OCI-LY7 (cell line): ENCODE measurements around the gene HCFC1. TPM values are rescaled to one million over a fixed set of nuclear protein-coding genes. Genes with fewer than 3 reads are reported as not detected.

Experiments
- BruUV-seq: library from RNA; stranded (reverse); fragments of 400-500 nt; replicated peaks from 2 replicates; lab custom pipeline; 2021; lab: Mats Ljungman, UMichigan
- CTCF ChIA-PET: fragments of 300-600 bp; sonication (Branson Sonifier 250); formaldehyde crosslinking; loops from one replicate; lab custom pipeline; 2022; ENCODE audit warnings: antibody characterized with exemption; ENCODE audit not compliant: unreplicated experiment; lab: Charles Lee
- POLR2A ChIA-PET: fragments of 300-600 bp; sonication (Branson Sonifier 250); formaldehyde crosslinking; loops from one replicate; lab custom pipeline; 2022; ENCODE audit warnings: antibody characterized with exemption; lab: Charles Lee
- DNase-seq: peaks from one replicate; pipeline ENCODE4 v3.0.0-alpha.2; 2015; ENCODE audit warnings: low spot score
- H2AFZ ChIP-seq: fragments of 200-600 bp; sonication (generic), shearing (Covaris generic); 2 replicates; pipeline ENCODE4 v1.6.1; 2014; ENCODE audit warnings: mild to moderate bottlenecking, antibody characterized with exemption, low read length, moderate library complexity
- H3K27ac ChIP-seq: fragments of 200-600 bp; sonication (generic); 2 replicates; pipeline ENCODE4 v1.5.1; 2014; ENCODE audit warnings: mixed run types, low read depth, mild to moderate bottlenecking, moderate library complexity, low read length, inconsistent platforms; ENCODE audit not compliant: poor library complexity, severe bottlenecking
- H3K36me3 ChIP-seq: fragments of 200-600 bp; sonication (generic); 2 replicates; pipeline ENCODE4 v1.6.1; 2014; ENCODE audit warnings: mild to moderate bottlenecking, antibody characterized with exemption, low read length, moderate library complexity, mixed read lengths; ENCODE audit not compliant: insufficient read depth
- H3K4me1 ChIP-seq: fragments of 200-600 bp; sonication (generic); 2 replicates; pipeline ENCODE4 v1.5.1; 2014; ENCODE audit warnings: mild to moderate bottlenecking, low read length; ENCODE audit not compliant: insufficient read depth, poor library complexity, severe bottlenecking
- H3K4me2 ChIP-seq: fragments of 200-600 bp; sonication (generic); 2 replicates; pipeline ENCODE4 v1.6.1; 2014; ENCODE audit warnings: mild to moderate bottlenecking, low read length
- H3K4me3 ChIP-seq: fragments of 200-600 bp; sonication (generic); 2 replicates; pipeline ENCODE4 v1.5.1; 2014; ENCODE audit warnings: mild to moderate bottlenecking, low read depth, low read length; ENCODE audit not compliant: poor library complexity, severe bottlenecking
- H3K79me2 ChIP-seq: fragments of 200-600 bp; sonication (generic); 2 replicates; pipeline ENCODE4 v1.6.1; 2016; ENCODE audit warnings: low read depth, mild to moderate bottlenecking, low read length, moderate library complexity, mixed read lengths; ENCODE audit not compliant: insufficient read depth
- H3K9me2 ChIP-seq: fragments of 200-600 bp; sonication (generic); 2 replicates; pipeline ENCODE4 v1.6.1; 2016; ENCODE audit warnings: mild to moderate bottlenecking, low read length, mixed read lengths; ENCODE audit not compliant: insufficient read depth
- H3K9me3 ChIP-seq: fragments of 200-600 bp; sonication (generic); 2 replicates; pipeline ENCODE4 v1.6.1; 2014; ENCODE audit warnings: mild to moderate bottlenecking, mixed run types, low read length, mixed read lengths
- H4K20me1 ChIP-seq: fragments of 200-600 bp; sonication (generic); 2 replicates; pipeline ENCODE4 v1.6.1; 2014; ENCODE audit warnings: mild to moderate bottlenecking, antibody characterized with exemption, low read length, moderate library complexity, mixed read lengths; ENCODE audit not compliant: insufficient read depth
- CTCF ChIP-seq: fragments of 200-600 bp; sonication (generic); conservative IDR thresholded peaks from 2 replicates; pipeline ENCODE4 v1.5.1; 2014; ENCODE audit warnings: mild to moderate bottlenecking, antibody characterized with exemption, low read length, moderate library complexity, mixed read lengths
- EZH2phosphoT487 ChIP-seq: fragments of 200-600 bp; sonication (generic); IDR thresholded peaks from 2 replicates; pipeline ENCODE4 v1.6.1; 2018; ENCODE audit warnings: low read depth, borderline replicate concordance, mild to moderate bottlenecking, mixed run types, antibody characterized with exemption, low read length, moderate library complexity, mixed read lengths
- intact Hi-C: fragments of 100-400 bp; cut with micrococcal nuclease; formaldehyde crosslinking; loops from one replicate; pipeline ENCODE4 v1.10.0; 2022; ENCODE audit not compliant: unreplicated experiment
- total RNA-seq, 2 experiments: library from RNA; depleted of rRNA in 1 of 2; stranded (reverse); fragments of >200 nt in 1 of 2; shearing (Covaris generic) in 1 of 2; gene quantifications; 2 replicates each; pipeline ENCODE4 v1.2.3, GENCODE V29; 2014 to 2022

HCFC1 gene
- total RNA-seq, 2 experiments from 2014 or later: 64.2 to 134 TPM

- TF ChIP-seq EZH2phosphoT487: no peak
- no peak for TF ChIP-seq CTCF
- no peak for DNase-seq
- Histone ChIP-seq H4K20me1 (no peaks in the 10 kb centered on the region), H3K4me3 (no peak overlapping the region), H3K27ac (no peak overlapping the region), H3K9me3 (no peaks in the 10 kb centered on the region), H2AFZ (no peak overlapping the region), H3K36me3 (peaks cover 72% of the 10 kb centered on the region), H3K4me1 (peaks cover 12% of the 10 kb centered on the region), H3K4me2 (no peak overlapping the region), H3K79me2 (no peaks in the 10 kb centered on the region), H3K9me2 (no peaks in the 10 kb centered on the region)
- intact Hi-C loops: no loop called here
- ChIA-PET CTCF (no interaction called here), POLR2A (interaction anchor here (1.2 kb wide), 1 partner anchor 86 kb away, joined by 3 read pairs; the partner anchor contains the start of gene ARHGAP4)
- BruUV-seq: no TSS peak
Measured at GRCh38 chrX:154012336-154012991, 40.8 kb upstream of the HCFC1 start.

- no TSS peak for BruUV-seq
- H3K36me3 ChIP-seq: peaks cover 65% of the 10 kb centered on the region
- CTCF ChIA-PET: no interaction called here
- no peak for TF ChIP-seq EZH2phosphoT487
- no peak for TF ChIP-seq CTCF
- H3K27ac ChIP-seq: no peak overlapping the region
- H3K4me3 ChIP-seq: no peak overlapping the region
- intact Hi-C loops: no loop called here
- H4K20me1 ChIP-seq: no peaks in the 10 kb centered on the region
- no peaks in the 10 kb centered on the region for H3K9me2 ChIP-seq
- H3K4me2 ChIP-seq: no peak overlapping the region
- H2AFZ ChIP-seq: no peak overlapping the region
- no peak for DNase-seq
- peaks cover 12% of the 10 kb centered on the region for H3K4me1 ChIP-seq
- H3K79me2 ChIP-seq: no peaks in the 10 kb centered on the region
- POLR2A ChIA-PET: no interaction called here
- no peaks in the 10 kb centered on the region for H3K9me3 ChIP-seq
Measured at GRCh38 chrX:154011376-154012335, 40.0 kb upstream of the HCFC1 start.
